Heart right ventricle (tissue), 16 donors: Measurements from ENCODE around the gene TCF12. TPM values are rescaled to one million over a fixed set of nuclear protein-coding genes. Genes with fewer than 3 reads are reported as not detected.

Source experiments
- ATAC-seq, 8 donors: fragments of 200-7000 bp; cut with Tn5 transposase; one replicate each; pipeline ENCODE4 v1.9.1; 2020; ENCODE audit warnings: mild to moderate bottlenecking in 8 of 8, moderate library complexity in 8 of 8, moderate number of reproducible peaks in 1 of 8
- DNase-seq, 2 donors: peaks; one replicate each; pipeline ENCODE4 v3.0.0-alpha.2; 2020
- H3K27ac ChIP-seq, 10 donors: fragments of 200-600 bp; sonication (generic) in 2 of 10; one replicate each; pipeline versions ENCODE4 v1.5.0 to v1.8.0; 2020 to 2022; ENCODE audit warnings: mild to moderate bottlenecking in 3 of 10
- H3K27me3 ChIP-seq, 7 donors: fragments of 200-600 bp; one replicate each; pipeline ENCODE4 v1.8.0; 2021 to 2022; ENCODE audit warnings: mild to moderate bottlenecking in 2 of 7
- H3K36me3 ChIP-seq, 9 donors: fragments of 200-600 bp; sonication (generic) in 1 of 9; one replicate each; pipeline versions ENCODE4 v1.5.0 to v1.8.0; 2020 to 2022; ENCODE audit warnings: mild to moderate bottlenecking in 2 of 9
- H3K4me1 ChIP-seq, 9 donors: fragments of 200-600 bp; sonication (generic) in 1 of 9; one replicate each; pipeline versions ENCODE4 v1.5.0 to v1.8.0; 2020 to 2022; ENCODE audit warnings: mild to moderate bottlenecking in 4 of 9
- H3K4me3 ChIP-seq, 10 donors: fragments of 200-600 bp; sonication (generic) in 2 of 10; one replicate each; pipeline versions ENCODE4 v1.5.0 to v1.8.0; 2020 to 2022; ENCODE audit warnings: mild to moderate bottlenecking in 7 of 10, moderate library complexity in 2 of 10
- H3K9me3 ChIP-seq, 11 donors: fragments of 200-600 bp in 10 of 11; sonication (generic) in 2 of 11; one replicate each; pipeline versions ENCODE4 v1.5.0 to v1.8.0; 2013 to 2022; ENCODE audit warnings: mild to moderate bottlenecking in 2 of 11, control low read depth in 1 of 11, moderate library complexity in 1 of 11
- CTCF ChIP-seq, 9 donors: fragments of 200-600 bp; sonication (generic) in 2 of 9; IDR thresholded peaks; one replicate each; pipeline versions ENCODE4 v1.5.0 to v1.8.0; 2021 to 2022; ENCODE audit warnings: antibody characterized with exemption in 9 of 9, mild to moderate bottlenecking in 5 of 9, moderate library complexity in 1 of 9
- WGBS, 2 donors: extraction: QIAGEN DNeasy Blood & Tissue Kit; methylation state at CpG; one replicate each; pipeline ENCODE4 v1.1.7; 2013; ENCODE audit warnings: inconsistent platforms in 1 of 2; 5-methylcytosine and 5-hydroxymethylcytosine counted together
- intact Hi-C, 10 donors: fragments of 100-400 bp; cut with DNase I; formaldehyde crosslinking; loops; one replicate each; pipeline versions ENCODE4 v1.11.1 to v1.14.2; 2022
- polyA plus RNA-seq, 2 donors: library from polyadenylated mRNA; stranded (reverse); fragments of 200-250 nt; gene quantifications; one replicate each; pipeline ENCODE4 v1.2.3, GENCODE V29; 2013
- total RNA-seq, 10 donors: library from RNA; stranded (reverse); fragmentation: NEBNext Ultra II Directional in 3 of 10; extraction: Animal tissue kit (Norgen Biotek cat#: 25700) in 3 of 10; gene quantifications; one replicate each; pipeline versions ENCODE4 v1.2.1 to v1.2.4, GENCODE V29; 2021 to 2023
- donor health status: Arrhythmogenic right ventricular cardiomyopathy.
- donor health status: ischemic (EF 13 %, LVEDD 7.1; RV severe dilation, severe dysfunction).
- donor health status: healthy with polysubstance abuse.
- donor health status: DM: no; HTN: yes; CAD: no.
- donor health status: DM: no; HTN: no; CAD: no.
- donor health status: ischemic (EF 25% LVEDD 6.9; RV normal size, moderate dysfunction).
- donor health status: ischemic (EF 25% LVEDD 5.7; RV mildly dilated, moderate dysfunction).
- donor health status: healthy.
- donor health status: DM: yes; HTN: yes; CAD: no.
- donor health status: Ischemic cardiomyopathy.
- donor health status: ischemic (EF 35%, LVEDD 5.7; RV mildly dilated, moderate dysfunction).
- donor health status: nonischemic (EF 11% LVEDD 7.7; RV severe dilation, severe dysfunction).
- donor health status: DM: yes; HTN: yes; CAD: no.
- donor health status: PGD.
- donor health status: ischemic (EF 29% LVEDD 5.4; RV normal size, mild dysfunction).
- donor health status: nonischemic (EF 23%, LVEDD 6.1; RV moderate dilation, normal function).

Gene TCF12
- total and polyA plus RNA-seq, 12 donors = 8.7 to 55.7 (median 38.4) TPM

- H3K4me3 ChIP-seq = no peak overlapping the region
- no peaks in the 10 kb centered on the region for H3K9me3 ChIP-seq
- H3K27me3 ChIP-seq = no peaks in the 10 kb centered on the region
- no peak overlapping the region for H3K27ac ChIP-seq
- H3K36me3 ChIP-seq = peaks cover 0 to 76% (median 16%) of the 10 kb centered on the region in 9 donors
- H3K4me1 ChIP-seq = peaks cover 0 to 14% (median under 1%) of the 10 kb centered on the region in 9 donors
- no peak for ATAC-seq
- no peak for DNase-seq
- 50 to 96% methylated on average over 1 of the region's 1 CpG for WGBS, 2 donors
- no peak for TF ChIP-seq CTCF (IDR thresholded peaks at IDR 0.05)
- intact Hi-C loops = no loop called here
These were observed 329.6 kb downstream of the TCF12 start for GRCh38 chr15:57248074-57248473.

- Histone ChIP-seq H3K4me1 (peaks cover 0 to 5% (median 0%) of the 10 kb centered on the region in 9 donors), H3K27ac (no peak overlapping the region), H3K36me3 (peaks cover 0 to 72% (median 11%) of the 10 kb centered on the region in 9 donors), H3K4me3 (no peak overlapping the region), H3K9me3 (no peaks in the 10 kb centered on the region), H3K27me3 (no peaks in the 10 kb centered on the region)
- DNase-seq = no peak
- ATAC-seq = no peak
- no peak for TF ChIP-seq CTCF (IDR thresholded peaks at IDR 0.05)
- intact Hi-C loops = no loop called here
These were observed 332.9 kb downstream of the TCF12 start for GRCh38 chr15:57251308-57251707.

GRCh38 chr15:57251941-57252340, 333.5 kb downstream of the TCF12 start:
- peaks cover 0 to 5% (median 0%) of the 10 kb centered on the region in 9 donors for H3K4me1 ChIP-seq
- H3K4me3 ChIP-seq = no peak overlapping the region
- 72 to 79% methylated on average over 6 of the region's 6 CpGs for WGBS, 2 donors
- ATAC-seq (no peak), DNase-seq (no peak)
- no peak overlapping the region for H3K27ac ChIP-seq
- no peak for TF ChIP-seq CTCF (IDR thresholded peaks at IDR 0.05)
- intact Hi-C loops = no loop called here
- H3K27me3 ChIP-seq = no peaks in the 10 kb centered on the region
- peaks cover 0 to 69% (median 11%) of the 10 kb centered on the region in 9 donors for H3K36me3 ChIP-seq
- no peaks in the 10 kb centered on the region for H3K9me3 ChIP-seq

- Histone ChIP-seq H3K4me1 (peaks cover 0 to 5% (median 0%) of the 10 kb centered on the region in 9 donors), H3K9me3 (no peaks in the 10 kb centered on the region), H3K27ac (no peak overlapping the region), H3K4me3 (no peak overlapping the region), H3K27me3 (no peaks in the 10 kb centered on the region), H3K36me3 (peaks cover 0 to 65% (median 8%) of the 10 kb centered on the region in 9 donors)
- DNase-seq (no peak), ATAC-seq (no peak)
- TF ChIP-seq CTCF (IDR thresholded peaks at IDR 0.05) = no peak
- intact Hi-C loops = no loop called here
- 73 to 75% methylated on average over 5 of the region's 5 CpGs for WGBS, 2 donors
These were observed 334.6 kb downstream of the TCF12 start for GRCh38 chr15:57253082-57253481.
